ENCODE measurements around the gene AZI2.

The AZI2 gene

GRCh38 chr3:28348629-28349468, at the start of gene AZI2, which contains the start of gene ZCWPW2:
Gene AZI2 (minus strand): TSS chr3:28348824. CDS start chr3:28340617, 8,207 bp downstream.
Gene ZCWPW2 (plus strand): TSS chr3:28348721. CDS start chr3:28413069, 64,348 bp downstream.
- DNase-seq = peak; percentile 95

- no peak for DNase-seq
Observed at GRCh38 chr3:28388978-28389377, 40.4 kb upstream of the AZI2 start.

- no peak for DNase-seq
Observed at GRCh38 chr3:28386049-28386448, 37.4 kb upstream of the AZI2 start.

GRCh38 chr3:28376424-28376823, 27.8 kb upstream of the AZI2 start:
- no peak for DNase-seq

GRCh38 chr3:28349469-28350000, 911 bp upstream of the AZI2 start:
- DNase-seq = no peak

- no peak for DNase-seq
Observed at GRCh38 chr3:28348265-28348628, 377 bp downstream of the AZI2 start.

GRCh38 chr3:28347374-28348264, 1.0 kb downstream of the AZI2 start:
- peak; percentile 18 for DNase-seq

- DNase-seq = no peak
Observed at GRCh38 chr3:28345690-28346089, 2.9 kb downstream of the AZI2 start.

- DNase-seq = no peak
Observed at GRCh38 chr3:28343144-28343543, 5.5 kb downstream of the AZI2 start.

GRCh38 chr3:28337230-28337629, 11.4 kb downstream of the AZI2 start:
- no peak for DNase-seq

- DNase-seq = no peak
Observed at GRCh38 chr3:28335246-28335645, 13.4 kb downstream of the AZI2 start.

- peak; percentile 16 for DNase-seq
Observed at GRCh38 chr3:28334552-28334951, 14.1 kb downstream of the AZI2 start.

GRCh38 chr3:28328188-28329151, 20.2 kb downstream of the AZI2 start:
- DNase-seq = peak; percentile 73

- DNase-seq = peak; percentile 72
Observed at GRCh38 chr3:28326458-28326926, 22.1 kb downstream of the AZI2 start.

GRCh38 chr3:28322464-28322863, 26.2 kb downstream of the AZI2 start:
- no peak for DNase-seq

- no peak for DNase-seq
Observed at GRCh38 chr3:28320981-28321380, 27.6 kb downstream of the AZI2 start.

GRCh38 chr3:28317438-28318022, 31.1 kb downstream of the AZI2 start:
- peak; percentile 73 for DNase-seq

- DNase-seq = no peak
Observed at GRCh38 chr3:28316226-28316625, 32.4 kb downstream of the AZI2 start.

- no peak for DNase-seq
Observed at GRCh38 chr3:28315711-28316110, 32.9 kb downstream of the AZI2 start.

GRCh38 chr3:28308196-28308595, 40.4 kb downstream of the AZI2 start:
- no peak for DNase-seq

GRCh38 chr3:28301688-28302087, 46.9 kb downstream of the AZI2 start:
- no peak for DNase-seq
